NK-92 (cell line): ENCODE measurements around the gene COX17.

Experiments used
- DNase-seq: peaks from one replicate; lab custom pipeline; 2025; ENCODE audit not compliant: unreplicated experiment; lab: John Stamatoyannopoulos, UW

COX17 gene

DNA sequence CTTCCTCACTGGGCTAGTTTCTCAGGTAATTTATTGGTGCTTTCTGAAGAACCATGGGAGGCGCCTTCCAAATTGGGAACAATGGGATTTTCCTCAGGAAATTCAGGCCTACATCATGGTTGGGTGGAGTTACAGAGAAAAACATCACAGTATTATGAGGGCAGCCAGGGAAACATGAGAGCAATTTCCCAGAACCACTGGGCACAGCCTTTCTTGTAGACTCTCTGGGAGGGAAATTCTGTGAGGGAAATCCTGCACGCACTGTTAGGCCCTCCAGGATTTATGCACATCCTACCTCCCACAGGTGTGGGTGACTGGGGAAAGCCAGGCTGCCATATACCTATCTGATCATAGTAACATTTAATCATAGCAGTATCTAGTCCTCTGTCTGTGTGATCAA lies 30.0 kb downstream of the COX17 start:
- DNase-seq = no peak

DNA sequence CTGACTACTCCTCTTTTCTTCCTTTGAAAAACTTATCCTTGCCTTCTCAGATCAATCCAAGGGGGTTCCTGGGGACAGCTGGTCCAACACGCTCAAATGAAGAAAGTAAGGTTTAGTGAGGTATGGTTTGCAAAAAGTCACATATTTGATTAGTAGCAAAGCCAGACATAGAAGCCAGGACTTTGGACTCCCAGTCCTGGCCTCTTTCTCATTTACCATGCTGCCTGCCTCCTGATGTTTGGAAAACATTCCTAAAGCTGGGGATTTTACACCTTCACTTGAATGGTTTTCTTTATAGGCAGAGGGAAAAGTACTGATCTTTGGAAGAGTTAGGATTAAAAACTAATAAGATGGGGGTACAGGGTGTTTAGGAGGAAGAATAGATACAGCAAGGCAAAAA lies 31.4 kb downstream of the COX17 start:
- DNase-seq = no peak

DNA sequence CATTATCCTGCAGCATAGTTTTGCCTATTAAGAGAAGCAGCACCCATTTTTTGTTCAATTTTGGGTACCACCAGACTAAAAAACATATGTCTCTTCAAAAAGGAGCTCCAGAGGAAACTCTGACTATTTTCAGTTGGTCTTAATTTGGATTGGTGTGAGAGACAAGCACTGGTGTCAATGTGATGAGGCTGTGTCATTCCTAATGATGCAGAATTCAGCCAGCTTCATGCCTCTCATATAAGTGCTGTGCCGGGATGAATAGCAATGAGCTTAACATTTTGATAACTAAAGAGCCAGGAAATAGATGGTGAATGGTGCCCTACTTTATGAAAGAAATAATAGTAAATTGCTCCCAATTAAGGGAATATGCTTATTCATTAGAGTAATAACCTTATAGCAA lies 32.7 kb downstream of the COX17 start:
- DNase-seq = no peak

DNA sequence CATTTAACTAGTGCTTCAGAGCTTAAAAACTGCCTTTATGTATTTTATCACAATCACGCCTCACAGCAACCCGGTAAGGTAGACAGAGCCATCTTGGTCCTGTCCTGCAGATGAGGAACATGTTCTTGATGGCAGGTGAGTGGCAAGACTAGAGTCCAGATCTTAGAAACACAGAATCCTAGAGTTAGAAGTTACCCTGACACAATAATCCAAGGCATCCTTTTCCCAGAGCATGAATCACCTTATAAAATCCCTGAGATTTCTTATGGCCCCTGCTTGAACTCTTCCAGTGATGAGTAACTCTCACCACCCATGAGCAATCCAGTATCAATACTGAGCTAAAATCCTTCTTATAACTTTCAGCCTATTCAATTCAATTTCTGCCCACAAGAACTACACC lies 33.7 kb downstream of the COX17 start:
- no peak for DNase-seq

DNA sequence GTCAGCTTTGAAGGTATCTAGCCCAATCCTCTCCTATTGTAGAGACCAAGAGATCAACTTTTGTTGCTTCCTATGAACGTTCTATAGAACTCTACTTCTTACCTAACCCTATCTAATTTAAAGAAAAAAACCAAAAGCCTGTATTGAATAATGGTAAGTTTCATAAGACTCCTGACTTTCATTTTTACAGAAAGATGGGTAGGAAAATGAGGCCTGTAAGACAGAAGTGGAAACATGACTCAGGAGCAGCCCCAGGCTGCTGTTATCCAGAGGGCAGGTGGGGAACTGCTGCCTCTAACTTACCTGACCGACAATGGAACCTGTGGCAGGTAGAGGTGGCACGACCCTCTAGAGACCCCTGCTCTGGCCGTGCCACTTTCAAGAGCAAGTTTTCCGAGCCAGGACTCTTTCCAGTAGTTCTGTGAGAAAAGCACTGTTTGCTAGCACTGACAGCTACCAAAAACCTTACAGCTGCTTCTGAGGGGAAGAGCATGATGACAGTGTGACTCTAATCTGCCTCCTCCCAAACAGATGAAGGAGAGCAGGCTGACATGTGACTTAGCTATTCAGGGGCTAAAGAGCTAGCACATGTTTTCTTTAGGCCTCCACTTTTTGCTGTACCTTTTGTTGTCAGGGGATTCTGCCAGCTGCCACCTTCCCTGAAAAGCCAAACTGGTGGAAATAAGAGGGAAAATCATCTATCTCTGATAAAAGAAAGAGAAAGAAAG lies 34.3 kb downstream of the COX17 start:
- no peak for DNase-seq

DNA sequence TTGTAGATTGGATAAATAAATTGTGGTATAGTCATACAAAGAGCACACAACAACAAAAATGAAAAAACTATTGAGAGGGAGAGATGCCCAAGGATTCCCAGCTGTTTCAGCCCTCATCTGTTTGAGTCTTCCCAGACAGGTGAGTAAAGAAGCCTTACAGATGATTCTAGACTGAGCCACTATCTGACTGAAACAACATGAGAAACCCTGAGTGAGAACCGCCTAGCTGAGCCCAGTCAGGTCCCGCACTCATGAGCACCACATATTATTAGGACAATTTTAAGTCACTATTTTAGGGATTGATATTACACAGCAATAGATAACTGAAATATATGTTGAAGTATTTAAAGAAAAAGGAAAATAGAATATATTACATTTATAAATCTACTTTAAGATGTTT lies 35.8 kb downstream of the COX17 start:
- DNase-seq = no peak

DNA sequence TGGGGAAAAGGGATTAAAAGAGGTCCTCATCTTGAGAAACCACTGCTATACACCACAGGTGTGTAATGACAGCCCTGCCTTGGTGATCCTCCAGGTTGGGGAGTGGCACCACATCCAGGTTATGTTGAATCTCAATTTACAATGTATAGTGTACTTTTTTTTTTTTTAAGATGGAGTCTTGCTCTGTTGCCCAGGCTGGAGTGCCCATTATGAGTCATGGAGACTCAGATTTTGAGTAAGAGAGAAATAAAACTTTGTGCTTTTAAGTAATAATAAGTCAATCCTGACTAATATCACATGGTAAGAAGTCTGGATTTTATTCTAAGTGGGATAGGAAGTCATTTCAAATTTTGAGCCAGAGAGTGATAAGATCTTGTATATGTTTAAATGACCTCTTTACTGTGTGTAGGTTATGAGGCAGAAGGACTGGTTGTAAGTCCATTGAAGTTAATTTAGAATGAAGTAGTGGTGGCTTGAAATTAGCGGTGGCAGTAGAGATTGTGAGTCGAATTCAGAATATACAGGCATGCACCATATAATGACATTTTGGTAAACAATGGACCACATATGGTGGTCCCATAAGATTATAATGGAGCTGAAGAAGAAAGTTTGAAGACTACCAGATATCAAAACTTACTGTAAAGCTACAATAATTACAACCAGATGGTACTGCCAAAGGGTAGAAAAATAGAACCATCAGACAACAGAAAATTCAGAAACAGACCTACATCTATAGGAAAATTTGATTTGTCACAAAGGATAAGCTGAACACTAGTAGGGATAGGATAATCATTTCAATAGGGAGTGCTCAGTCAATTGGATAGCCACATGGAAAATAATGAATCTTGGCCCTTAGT lies 37.5 kb downstream of the COX17 start:
- no peak for DNase-seq

DNA sequence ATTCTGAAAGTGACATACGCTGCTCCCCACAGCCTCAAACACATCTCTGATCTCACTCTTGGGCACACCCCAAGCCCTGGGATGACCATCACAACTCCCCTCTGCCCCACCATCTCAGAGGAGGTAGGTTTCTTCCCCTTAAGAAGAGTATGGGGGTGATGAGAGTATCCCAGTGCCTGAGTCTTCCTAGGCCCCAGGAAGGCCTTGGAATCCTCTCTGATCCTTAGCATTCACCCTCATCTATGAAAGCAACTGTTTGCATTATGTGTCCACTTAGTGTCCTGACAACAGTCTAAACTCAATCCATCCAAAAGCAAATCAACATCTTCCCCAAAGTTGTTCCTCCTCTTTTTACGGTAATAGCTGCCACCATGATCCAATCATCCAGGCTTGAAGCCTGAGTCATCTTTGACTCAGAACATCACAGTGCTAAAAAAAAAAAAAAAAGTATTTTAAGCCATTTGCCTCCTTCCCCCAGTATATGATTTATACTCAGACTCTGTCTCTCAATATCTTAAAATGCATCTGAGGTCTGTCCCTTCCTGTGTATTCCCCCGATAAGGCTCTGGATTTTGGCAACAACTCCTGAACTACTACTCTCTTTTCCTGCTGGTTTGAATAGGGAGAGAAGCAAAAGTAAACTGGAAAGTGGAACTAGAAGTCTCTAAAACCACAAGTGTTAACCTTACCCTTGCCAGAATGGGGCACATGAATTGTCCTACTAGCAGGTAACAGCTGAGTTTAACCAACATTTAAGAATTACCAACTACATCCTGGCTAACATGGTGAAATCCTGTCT lies 39.3 kb downstream of the COX17 start:
- no peak for DNase-seq

DNA sequence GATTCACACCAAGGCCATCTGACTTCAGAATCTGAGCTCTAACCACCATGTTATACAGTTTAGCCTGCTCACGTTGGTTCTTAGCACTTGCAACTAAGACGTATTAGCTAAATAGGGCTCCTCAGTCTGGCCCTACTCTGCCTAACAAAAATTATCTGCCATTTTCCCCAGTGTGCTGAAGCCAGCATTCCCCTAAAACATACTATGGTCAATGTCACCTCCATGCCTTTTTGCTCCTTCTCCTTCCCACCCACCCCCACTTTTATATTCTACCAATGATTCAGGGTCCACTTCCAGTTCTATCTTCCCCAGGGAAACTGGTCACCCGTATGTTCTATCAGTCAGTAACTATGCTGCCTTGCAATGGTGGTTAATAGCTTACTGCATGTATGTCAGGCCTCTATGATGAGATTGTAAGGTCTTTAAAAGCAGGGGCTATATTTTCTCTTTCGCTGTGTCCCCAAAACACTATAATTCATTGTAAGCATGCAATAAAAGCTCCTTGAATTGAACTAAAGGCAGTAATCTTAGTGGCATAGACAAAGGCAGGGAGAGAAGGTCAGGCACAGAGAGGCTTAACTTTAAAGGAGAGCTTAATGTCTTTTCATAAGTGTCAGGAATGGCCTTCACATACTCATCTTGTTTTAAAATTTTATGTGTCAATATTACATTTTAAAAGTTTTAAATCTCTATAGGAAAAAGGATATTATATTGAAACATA lies 40.2 kb downstream of the COX17 start:
- DNase-seq = no peak

DNA sequence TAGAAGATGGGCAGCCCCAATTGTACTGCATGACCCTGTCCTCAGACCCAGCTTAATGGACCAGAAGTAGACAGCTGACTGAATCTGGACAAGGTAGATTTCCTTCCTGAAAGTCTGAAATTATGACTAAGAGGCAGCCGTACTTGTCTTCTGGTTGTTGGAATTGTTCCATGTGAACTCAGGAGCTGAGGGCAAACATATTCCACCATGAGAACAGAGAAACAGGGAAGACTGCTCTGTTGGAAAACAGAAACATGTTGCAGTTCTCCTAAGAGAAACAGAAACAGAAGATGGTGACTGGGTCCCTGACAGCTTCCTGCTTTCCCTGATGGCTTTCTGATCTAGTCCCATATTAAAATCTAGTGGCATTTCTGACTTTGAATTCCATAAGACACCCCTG lies 41.0 kb downstream of the COX17 start:
- no peak for DNase-seq

DNA sequence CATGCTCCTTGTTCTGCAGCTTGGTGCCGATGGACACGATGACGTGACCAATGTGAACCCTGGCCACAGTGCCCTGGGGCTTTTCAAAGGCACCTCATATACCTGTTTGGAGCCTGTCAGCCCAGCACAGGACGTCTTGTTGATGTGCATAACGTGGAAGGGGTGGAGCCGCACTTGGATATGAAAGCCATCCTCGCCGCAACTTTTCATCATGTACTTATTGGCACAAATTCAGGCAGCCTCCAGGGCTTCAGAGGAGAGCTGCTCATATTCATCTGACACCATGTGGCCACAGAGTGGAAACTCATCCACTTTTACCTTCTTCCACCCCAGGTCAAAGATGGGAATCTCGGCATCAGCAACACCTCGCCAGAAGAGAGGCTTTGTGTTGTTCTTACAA lies 41.5 kb downstream of the COX17 start:
- no peak for DNase-seq

DNA sequence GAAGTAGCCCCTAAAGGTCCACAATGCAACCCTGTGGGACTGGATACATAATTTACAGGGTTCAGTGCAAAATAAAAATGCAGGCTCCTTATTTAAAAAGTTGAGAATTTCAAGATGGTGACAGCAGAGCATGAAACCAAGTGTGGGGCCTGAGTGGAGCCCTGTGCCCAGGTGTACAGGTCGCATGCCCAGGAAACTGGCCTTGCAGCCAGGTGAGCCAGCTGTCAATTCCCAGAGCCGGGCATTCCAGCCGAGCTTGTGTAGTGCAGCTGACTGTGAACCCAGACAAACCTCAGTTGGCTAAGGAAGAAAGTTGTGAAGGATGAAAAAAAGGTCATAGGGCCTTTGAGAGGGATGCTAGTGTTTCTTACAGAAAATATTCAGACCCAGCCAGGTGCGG lies 44.4 kb downstream of the COX17 start:
- DNase-seq = no peak

DNA sequence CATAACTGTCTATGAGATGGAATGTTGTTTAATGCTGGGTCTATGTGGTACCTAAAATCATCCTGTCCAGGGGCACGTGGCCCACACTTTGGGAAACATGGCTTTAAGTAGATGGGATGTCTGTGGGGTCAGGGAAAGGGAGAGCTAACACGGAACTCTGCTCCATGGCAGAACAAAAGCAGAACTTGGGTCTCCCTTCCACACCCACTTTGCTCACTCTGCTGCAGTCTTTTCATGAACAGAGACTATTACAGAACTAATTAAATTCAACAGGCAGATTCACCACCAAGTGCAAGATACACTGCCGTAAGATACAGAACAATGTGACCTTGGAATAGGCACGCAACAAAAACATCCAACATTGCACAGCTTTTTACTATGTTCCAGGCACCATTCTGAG lies 45.0 kb downstream of the COX17 start:
- DNase-seq = no peak

DNA sequence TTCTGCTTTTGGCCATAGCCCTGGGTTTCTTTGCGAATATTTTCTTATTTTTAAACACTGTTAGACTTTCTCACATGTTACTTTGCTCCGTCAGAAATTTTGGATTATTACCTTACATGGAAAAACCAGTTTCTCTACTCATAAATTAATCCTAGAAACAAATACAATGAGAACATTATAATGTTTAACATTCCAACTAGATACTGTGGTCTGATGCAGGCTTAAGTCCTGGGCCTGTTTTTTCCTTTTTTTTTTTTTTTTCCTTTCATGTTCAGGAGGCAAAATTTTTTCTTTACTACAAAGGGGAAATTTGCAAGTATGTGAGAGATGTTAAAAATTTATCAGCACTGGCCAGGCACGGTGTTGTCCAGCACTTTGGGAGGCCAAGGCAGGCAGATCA lies 45.7 kb downstream of the COX17 start:
- no peak for DNase-seq

DNA sequence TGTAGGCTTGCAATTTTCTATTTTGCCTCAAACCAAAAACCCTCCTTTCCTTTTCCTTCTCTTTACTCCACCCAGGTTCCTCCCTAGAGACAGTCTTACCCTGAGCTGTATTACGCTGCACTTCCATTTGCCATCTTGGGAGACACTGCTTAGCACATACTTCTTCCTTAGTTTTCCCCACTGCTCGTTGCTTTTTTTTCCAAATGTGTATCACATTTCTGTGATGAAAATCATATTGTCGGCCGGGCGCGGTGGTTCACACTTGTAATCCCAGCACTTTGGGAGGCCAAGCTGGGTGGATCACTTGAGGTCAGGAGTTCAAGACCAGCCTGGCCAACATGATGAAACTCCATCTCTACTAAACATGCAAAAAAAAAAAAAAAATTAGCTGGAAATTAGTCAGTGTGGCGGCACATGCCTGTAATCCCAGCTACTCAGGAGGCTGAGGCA lies 46.3 kb downstream of the COX17 start:
- no peak for DNase-seq

DNA sequence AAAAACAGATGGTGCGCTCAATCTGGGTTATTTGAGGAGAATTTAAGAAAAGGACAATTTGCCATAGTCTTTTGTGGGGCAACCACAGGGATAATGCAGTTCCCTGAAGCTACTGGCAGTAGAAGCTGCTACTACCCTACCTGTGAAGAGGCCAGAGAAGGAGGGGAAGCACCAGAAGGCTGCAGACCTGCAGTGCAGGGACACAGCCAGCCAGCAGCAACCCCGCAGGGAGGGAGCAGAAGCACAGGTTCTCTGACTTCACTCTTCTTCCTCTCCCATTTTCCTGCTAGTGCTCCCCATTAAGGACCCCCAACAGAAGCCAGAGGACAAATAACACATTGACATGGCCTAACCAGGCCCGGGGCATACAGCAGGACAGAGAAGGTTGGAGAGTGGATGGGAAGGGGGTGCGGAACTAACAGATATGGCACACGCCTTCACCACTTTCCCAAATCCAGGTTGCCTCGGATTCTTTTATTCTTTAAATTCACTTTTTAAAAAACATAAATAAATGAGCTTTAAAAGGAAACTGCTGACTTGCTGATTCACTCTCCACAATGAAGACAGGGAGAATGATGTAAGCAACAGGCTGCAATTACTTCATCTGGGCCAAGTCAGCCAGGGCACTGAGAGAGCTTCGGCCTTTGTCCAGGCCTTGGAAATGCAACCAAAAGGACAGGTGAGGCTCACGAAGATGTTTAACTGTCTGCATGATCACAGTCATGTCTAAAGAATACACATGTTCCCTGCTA lies 46.9 kb downstream of the COX17 start:
- no peak for DNase-seq

DNA sequence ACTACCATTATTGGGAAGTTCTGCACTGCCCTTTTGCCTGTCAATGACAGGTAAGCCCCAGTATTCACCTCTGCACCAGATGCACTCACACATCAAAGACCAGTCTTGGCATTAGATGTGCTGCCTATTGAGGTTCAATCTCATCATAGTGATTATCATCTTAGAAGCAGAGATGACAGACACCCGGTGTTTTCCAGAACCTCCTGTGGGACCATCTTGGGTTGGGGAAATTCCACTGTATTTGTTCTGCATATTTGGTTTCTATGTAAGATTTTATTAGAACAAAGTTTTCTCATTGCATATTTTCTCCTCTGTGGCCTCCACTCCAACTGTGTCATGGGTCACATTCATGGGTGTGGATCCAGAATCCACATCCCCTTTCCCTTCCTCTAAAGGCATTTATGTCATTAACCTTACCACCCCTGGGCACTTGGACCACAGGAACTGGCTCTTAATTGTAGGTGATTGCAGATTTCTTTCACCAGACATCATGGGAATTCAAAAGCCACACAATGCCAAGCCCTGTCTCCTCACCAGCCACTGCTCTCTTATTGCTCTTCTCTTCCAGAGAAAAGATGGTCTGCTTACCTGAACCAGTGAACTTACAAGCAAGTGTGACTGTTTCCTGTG lies 48.3 kb downstream of the COX17 start:
- no peak for DNase-seq

DNA sequence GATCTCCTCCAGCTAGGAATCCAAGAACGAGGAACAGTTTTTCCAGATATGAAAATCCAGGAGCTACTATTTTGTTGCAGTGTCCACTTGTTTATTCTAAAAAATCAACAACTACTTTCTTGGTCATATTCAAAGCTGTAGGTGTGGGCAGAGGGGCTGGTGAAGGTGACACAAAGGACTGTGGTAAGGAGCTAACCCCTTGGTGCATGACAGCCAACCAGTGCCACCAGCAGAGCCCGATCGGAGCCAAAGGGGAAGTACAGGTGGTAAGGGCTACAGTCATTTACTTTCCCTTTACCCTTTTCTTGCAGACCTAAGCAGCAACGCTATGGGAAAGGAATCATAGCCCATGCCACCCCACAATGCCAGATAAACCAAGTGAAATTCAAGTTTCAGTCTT lies 48.8 kb downstream of the COX17 start:
- no peak for DNase-seq

DNA sequence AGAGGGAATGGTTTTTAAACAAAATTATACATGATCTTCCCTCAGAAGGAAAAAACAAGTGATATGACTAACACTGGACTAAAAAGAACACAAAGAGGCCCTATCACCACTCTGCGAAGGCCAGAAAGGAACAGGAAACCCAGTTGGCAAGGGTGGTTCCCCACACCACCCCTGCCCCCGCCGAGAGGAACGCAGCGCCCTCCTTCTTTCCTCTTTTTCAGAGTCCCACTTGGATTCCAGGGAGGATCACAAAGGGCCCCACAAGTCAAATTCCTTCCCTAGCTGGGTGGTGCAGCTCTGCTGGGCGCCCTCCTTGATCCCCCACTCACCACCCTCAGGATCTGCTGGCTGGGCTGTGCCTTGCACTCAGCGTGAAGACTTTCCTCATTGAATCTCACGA lies 49.7 kb downstream of the COX17 start:
- DNase-seq = no peak

DNA sequence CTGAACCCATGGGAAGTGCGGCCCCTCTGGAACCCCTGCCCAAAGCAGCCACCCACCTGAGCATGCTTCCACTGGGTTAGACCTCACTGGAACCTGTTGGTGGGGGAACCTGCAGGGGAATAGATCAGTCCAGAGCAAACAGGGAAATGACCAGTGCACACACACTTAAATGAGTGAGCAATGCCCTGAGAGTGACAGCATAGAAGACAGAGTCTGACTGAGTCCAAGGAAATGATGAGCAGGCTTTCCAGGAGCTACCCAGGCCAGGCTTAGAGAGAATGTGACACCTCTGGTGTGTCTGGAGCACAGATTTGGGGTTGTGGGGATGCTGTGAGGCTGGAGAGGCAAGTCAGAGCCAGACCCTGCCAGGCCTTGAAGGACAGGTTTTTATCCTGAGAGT lies 51.0 kb downstream of the COX17 start:
- no peak for DNase-seq
